ENCODE measurements around the gene CCDC7.
"Not testable (repeated sequence)": the region's sequence is repeated elsewhere in the genome, so short reads cannot be mapped to it uniquely, and the experiment has no call there.

Gene CCDC7

GRCh38 chr10:32790483-32790882 is 344.5 kb downstream of the CCDC7 start:
- no peak overlapping the region for H3K27ac ChIP-seq (ENCODE audit: low read length, poor library complexity, severe bottlenecking)
- H4K91ac ChIP-seq (ENCODE audit: low read length), result no peak overlapping the region
- no peak for DNase-seq
- H2BK15ac ChIP-seq (ENCODE audit: low read depth, poor library complexity, severe bottlenecking), result no peak overlapping the region
- H3K4me1 ChIP-seq (ENCODE audit: control insufficient read depth, insufficient read depth, low read depth, low read length), result peaks cover 3% of the 10 kb centered on the region
- WGBS, result 89% methylated on average over 1 of the region's 1 CpG
- no peak overlapping the region for H3K4me2 ChIP-seq (ENCODE audit: low read length, poor library complexity, severe bottlenecking)
- H3K4ac ChIP-seq (ENCODE audit: low read depth in 1 of 2, low read length in 2 of 2), result no peak overlapping the region
- H3K23ac ChIP-seq (ENCODE audit: low read length in 2 of 2), result no peak overlapping the region
- no peak overlapping the region for H3K18ac ChIP-seq (ENCODE audit: low read depth in 1 of 2, low read length in 2 of 2)
- no peak overlapping the region for H4K8ac ChIP-seq (ENCODE audit: low read length)
- no peak overlapping the region for H3K4me3 ChIP-seq (ENCODE audit: insufficient read depth in 1 of 2, low read depth in 1 of 2, low read length in 2 of 2)
- H3K9ac ChIP-seq (ENCODE audit: low read length), result no peak overlapping the region
- H2BK5ac ChIP-seq (ENCODE audit: low read depth, low read length, poor library complexity, severe bottlenecking), result no peak overlapping the region
- H2BK12ac ChIP-seq (ENCODE audit: low read length in 2 of 2), result no peak overlapping the region
- no peak overlapping the region for H2BK120ac ChIP-seq (ENCODE audit: low read depth, low read length)
- no peak overlapping the region for H2AK5ac ChIP-seq (ENCODE audit: low read length, severe bottlenecking)
- no peaks in the 10 kb centered on the region for H3K79me1 ChIP-seq (replicated peaks; ENCODE audit: low read length, poor library complexity, severe bottlenecking)
- H2AFZ ChIP-seq (ENCODE audit: low read depth, low read length), result no peak overlapping the region
- peaks cover 31% of the 10 kb centered on the region for H3K9me3 ChIP-seq (ENCODE audit: control insufficient read depth, low read length)
- no peaks in the 10 kb centered on the region for H3K27me3 ChIP-seq (ENCODE audit: control insufficient read depth in 1 of 2, insufficient read depth in 1 of 2, low read length in 2 of 2)
- peaks cover 0 to 2% of the 10 kb centered on the region in 2 experiments for H3K36me3 ChIP-seq (ENCODE audit: control insufficient read depth in 1 of 2, insufficient read depth in 2 of 2, low read depth in 1 of 2, low read length in 2 of 2)
- no peak overlapping the region for H3K14ac ChIP-seq (ENCODE audit: low read length in 2 of 2)

GRCh38 chr10:32793033-32793432 is 347.1 kb downstream of the CCDC7 start:
- H3K9me3 ChIP-seq (ENCODE audit: control insufficient read depth, low read length), result peaks cover 9% of the 10 kb centered on the region
- no peak overlapping the region for H3K14ac ChIP-seq (ENCODE audit: low read length in 2 of 2)
- no peak overlapping the region for H4K8ac ChIP-seq (ENCODE audit: low read length)
- no peak overlapping the region for H2AK5ac ChIP-seq (ENCODE audit: low read length, severe bottlenecking)
- H3K27ac ChIP-seq (ENCODE audit: low read length, poor library complexity, severe bottlenecking), result no peak overlapping the region
- H3K23ac ChIP-seq (ENCODE audit: low read length in 2 of 2), result no peak overlapping the region
- no peak overlapping the region for H3K4ac ChIP-seq (ENCODE audit: low read depth in 1 of 2, low read length in 2 of 2)
- no peaks in the 10 kb centered on the region for H3K79me1 ChIP-seq (replicated peaks; ENCODE audit: low read length, poor library complexity, severe bottlenecking)
- no peak overlapping the region for H3K18ac ChIP-seq (ENCODE audit: low read depth in 1 of 2, low read length in 2 of 2)
- no peak overlapping the region for H2AFZ ChIP-seq (ENCODE audit: low read depth, low read length)
- DNase-seq, result no peak
- peaks cover 0 to 2% of the 10 kb centered on the region in 2 experiments for H3K36me3 ChIP-seq (ENCODE audit: control insufficient read depth in 1 of 2, insufficient read depth in 2 of 2, low read depth in 1 of 2, low read length in 2 of 2)
- H3K9ac ChIP-seq (ENCODE audit: low read length), result no peak overlapping the region
- no peak overlapping the region for H2BK12ac ChIP-seq (ENCODE audit: low read length in 2 of 2)
- H2BK5ac ChIP-seq (ENCODE audit: low read depth, low read length, poor library complexity, severe bottlenecking), result no peak overlapping the region
- no peak overlapping the region for H2BK15ac ChIP-seq (ENCODE audit: low read depth, poor library complexity, severe bottlenecking)
- H3K4me3 ChIP-seq (ENCODE audit: insufficient read depth in 1 of 2, low read depth in 1 of 2, low read length in 2 of 2), result no peak overlapping the region
- H3K4me1 ChIP-seq (ENCODE audit: control insufficient read depth, insufficient read depth, low read depth, low read length), result peaks cover 3% of the 10 kb centered on the region
- no peak overlapping the region for H3K4me2 ChIP-seq (ENCODE audit: low read length, poor library complexity, severe bottlenecking)
- no peaks in the 10 kb centered on the region for H3K27me3 ChIP-seq (ENCODE audit: control insufficient read depth in 1 of 2, insufficient read depth in 1 of 2, low read length in 2 of 2)
- no peak overlapping the region for H4K91ac ChIP-seq (ENCODE audit: low read length)
- no peak overlapping the region for H2BK120ac ChIP-seq (ENCODE audit: low read depth, low read length)

- Histone ChIP-seq H3K4me1 (ENCODE audit: control insufficient read depth, insufficient read depth, low read depth, low read length) (no peaks in the 10 kb centered on the region), H2BK120ac (ENCODE audit: low read depth, low read length) (no peak overlapping the region), H3K79me1 (replicated peaks; ENCODE audit: low read length, poor library complexity, severe bottlenecking) (no peaks in the 10 kb centered on the region), H3K4me2 (ENCODE audit: low read length, poor library complexity, severe bottlenecking) (no peak overlapping the region), H4K8ac (ENCODE audit: low read length) (no peak overlapping the region), H3K4me3 (ENCODE audit: insufficient read depth in 1 of 2, low read depth in 1 of 2, low read length in 2 of 2) (no peak overlapping the region), H2AFZ (ENCODE audit: low read depth, low read length) (no peak overlapping the region), H2BK5ac (ENCODE audit: low read depth, low read length, poor library complexity, severe bottlenecking) (no peak overlapping the region), H4K91ac (ENCODE audit: low read length) (no peak overlapping the region), H3K18ac (ENCODE audit: low read depth in 1 of 2, low read length in 2 of 2) (no peak overlapping the region), H3K14ac (ENCODE audit: low read length in 2 of 2) (no peak overlapping the region), H3K27ac (ENCODE audit: low read length, poor library complexity, severe bottlenecking) (no peak overlapping the region), H3K27me3 (ENCODE audit: control insufficient read depth in 1 of 2, insufficient read depth in 1 of 2, low read length in 2 of 2) (no peaks in the 10 kb centered on the region), H3K9me3 (ENCODE audit: control insufficient read depth, low read length) (no peaks in the 10 kb centered on the region), H3K4ac (ENCODE audit: low read depth in 1 of 2, low read length in 2 of 2) (no peak overlapping the region), H2BK12ac (ENCODE audit: low read length in 2 of 2) (no peak overlapping the region), H3K23ac (ENCODE audit: low read length in 2 of 2) (no peak overlapping the region), H2AK5ac (ENCODE audit: low read length, severe bottlenecking) (no peak overlapping the region), H3K9ac (ENCODE audit: low read length) (no peak overlapping the region), H3K36me3 (ENCODE audit: control insufficient read depth in 1 of 2, insufficient read depth in 2 of 2, low read depth in 1 of 2, low read length in 2 of 2) (no peaks in the 10 kb centered on the region), H2BK15ac (ENCODE audit: low read depth, poor library complexity, severe bottlenecking) (no peak overlapping the region)
- DNase-seq, result peak; percentile 45
- 82% methylated on average over 1 of the region's 2 CpGs for WGBS
Observed at GRCh38 chr10:32795598-32796183, 349.8 kb downstream of the CCDC7 start.

- H3K27me3 ChIP-seq (ENCODE audit: control insufficient read depth in 1 of 2, insufficient read depth in 1 of 2, low read length in 2 of 2); H2BK5ac ChIP-seq (ENCODE audit: low read depth, low read length, poor library complexity, severe bottlenecking); H2AK5ac ChIP-seq (ENCODE audit: low read length, severe bottlenecking); H2AFZ ChIP-seq (ENCODE audit: low read depth, low read length); H3K36me3 ChIP-seq (ENCODE audit: control insufficient read depth in 1 of 2, insufficient read depth in 2 of 2, low read depth in 1 of 2, low read length in 2 of 2); H3K79me1 ChIP-seq (replicated peaks; ENCODE audit: low read length, poor library complexity, severe bottlenecking); H3K9me3 ChIP-seq (ENCODE audit: control insufficient read depth, low read length); H3K18ac ChIP-seq (ENCODE audit: low read depth in 1 of 2, low read length in 2 of 2); H2BK12ac ChIP-seq (ENCODE audit: low read length in 2 of 2); DNase-seq; H3K4me1 ChIP-seq (ENCODE audit: control insufficient read depth, insufficient read depth, low read depth, low read length); H4K91ac ChIP-seq (ENCODE audit: low read length); H2BK15ac ChIP-seq (ENCODE audit: low read depth, poor library complexity, severe bottlenecking); H3K4me2 ChIP-seq (ENCODE audit: low read length, poor library complexity, severe bottlenecking); H2BK120ac ChIP-seq (ENCODE audit: low read depth, low read length); H3K4ac ChIP-seq (ENCODE audit: low read depth in 1 of 2, low read length in 2 of 2); H3K27ac ChIP-seq (ENCODE audit: low read length, poor library complexity, severe bottlenecking); H3K14ac ChIP-seq (ENCODE audit: low read length in 2 of 2); H3K9ac ChIP-seq (ENCODE audit: low read length); H3K4me3 ChIP-seq (ENCODE audit: insufficient read depth in 1 of 2, low read depth in 1 of 2, low read length in 2 of 2); H4K8ac ChIP-seq (ENCODE audit: low read length); H3K23ac ChIP-seq (ENCODE audit: low read length in 2 of 2): not testable (repeated sequence)
- WGBS, result 60% methylated on average over 1 of the region's 3 CpGs
Observed at GRCh38 chr10:32797393-32797792, 351.5 kb downstream of the CCDC7 start.

Data from mesenchymal stem cell (in vitro differentiated cells and primary cell).